Astrocyte of the cerebellum (primary cell): ENCODE results near the gene ZNF318.

Experiments used
- DNase-seq: peaks from one replicate; pipeline ENCODE4 v3.0.0-alpha.2; 2011; ENCODE audit warnings: low read depth
- H3K4me3 ChIP-seq: 2 replicates; pipeline ENCODE4 v1.5.1; 2011; ENCODE audit warnings: mild to moderate bottlenecking, low read depth, low read length, moderate library complexity
- CTCF ChIP-seq: IDR thresholded peaks from 2 replicates; pipeline ENCODE4 v1.5.1; 2012; ENCODE audit warnings: low read length, low read depth, moderate library complexity, mild to moderate bottlenecking; ENCODE audit errors: missing control alignments
- in situ Hi-C: cut with HindIII; loops from 2 replicates; pipeline ENCODE4 v1.10.0; 2017; ENCODE audit warnings: low sequenced_read_pairs

The ZNF318 gene

DNA sequence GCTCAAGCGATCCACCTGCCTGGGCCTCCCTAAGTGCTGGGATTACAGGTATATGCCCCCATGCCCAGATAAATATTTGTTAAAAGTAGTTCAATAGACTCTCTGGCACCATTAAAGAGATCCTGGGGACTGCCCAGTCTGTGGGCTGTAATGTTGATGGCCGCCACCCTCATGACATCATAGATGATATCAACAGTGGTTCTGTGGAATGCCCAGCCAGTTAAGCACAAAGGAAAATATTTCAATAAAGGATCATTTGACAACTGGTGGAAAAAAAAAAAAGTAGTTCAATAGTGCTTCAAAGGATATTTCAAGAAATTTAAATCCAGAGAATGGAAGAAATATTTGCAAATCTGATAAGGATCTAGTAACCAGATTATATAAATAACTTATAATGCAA is 59.3 kb downstream of the ZNF318 start:
- DNase-seq, result no peak
- TF ChIP-seq CTCF, result no peak
- in situ Hi-C loops, result loop anchor here (5.0 kb wide), 1 partner anchor 72 kb away; no protein-coding TSS in a partner anchor
- no peak overlapping the region for H3K4me3 ChIP-seq

DNA sequence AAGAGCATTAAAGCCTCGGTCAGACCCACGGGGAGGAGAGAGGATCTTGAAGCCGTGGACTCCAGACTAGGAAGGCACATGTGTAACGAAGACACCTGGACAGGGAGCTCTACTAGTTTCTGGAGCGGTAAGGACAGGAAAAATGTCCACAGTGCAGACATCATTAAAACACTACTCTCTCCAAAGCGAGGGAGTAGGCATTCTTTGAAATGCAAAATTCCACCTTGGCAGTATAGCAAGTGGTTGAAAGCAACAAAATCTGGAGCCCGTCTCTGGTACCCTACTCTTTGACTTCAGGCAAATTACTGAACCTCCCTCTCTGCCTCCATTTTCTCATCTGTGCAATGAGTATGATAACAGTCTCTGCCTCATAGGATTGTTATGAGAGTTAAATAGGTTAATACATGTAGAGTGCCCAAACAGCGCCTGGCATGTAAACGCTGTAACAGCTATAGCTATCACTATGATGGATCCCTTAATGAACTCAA is 60.4 kb downstream of the ZNF318 start:
- DNase-seq, result no peak
- in situ Hi-C loops, result no loop called here
- no peak for TF ChIP-seq CTCF
- no peak overlapping the region for H3K4me3 ChIP-seq

- H3K4me3 ChIP-seq, result no peak within 1 kb of the TSS
- in situ Hi-C loops, result no loop called here
- TF ChIP-seq CTCF, result peak; percentile 16
- no peak for DNase-seq
These were observed 61.1 kb downstream of the ZNF318 start, which contains the start of gene CRIP3 for GRCh38 chr6:43308101-43308989. Gene CRIP3, minus strand, starts transcription at chr6:43308826. Its CDS starts 34 bp downstream, at chr6:43308792.

DNA sequence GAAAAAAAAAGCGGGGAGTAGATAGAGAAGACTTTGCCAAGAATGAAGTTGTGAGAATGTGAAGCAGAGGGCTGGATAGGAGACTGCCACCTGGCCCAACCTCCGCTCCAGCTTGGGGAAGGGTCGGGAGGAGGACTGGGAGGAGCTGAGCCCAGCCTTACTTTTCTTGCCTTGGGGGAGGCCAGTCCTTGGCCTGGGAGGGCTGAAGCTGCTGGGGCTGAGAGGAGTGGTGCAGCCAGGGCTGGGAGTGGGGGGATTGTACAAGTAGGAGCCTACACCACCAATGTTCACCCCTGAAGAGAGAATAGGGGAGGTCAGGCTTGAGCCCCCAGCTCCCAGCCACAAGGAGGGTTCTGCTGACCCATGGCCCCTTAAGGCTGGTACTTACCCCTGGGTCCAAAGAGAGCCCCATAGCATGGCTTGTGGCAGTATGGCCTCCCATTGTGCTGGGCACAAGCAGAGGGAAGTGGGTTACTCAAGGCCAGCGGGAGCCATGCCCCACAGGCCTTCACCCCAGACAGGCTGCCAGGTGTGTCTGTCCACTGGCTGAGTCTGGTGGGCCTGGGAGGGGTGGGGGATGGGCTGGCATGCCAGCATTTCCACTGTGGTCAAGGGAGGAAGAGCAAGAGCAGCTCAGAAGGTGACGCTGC is 61.9 kb downstream of the ZNF318 start:
- in situ Hi-C loops, result no loop called here
- H3K4me3 ChIP-seq, result no peak overlapping the region
- DNase-seq, result no peak
- no peak for TF ChIP-seq CTCF

GRCh38 chr6:43306086-43306485 is 63.4 kb downstream of the ZNF318 start:
- in situ Hi-C loops, result no loop called here
- H3K4me3 ChIP-seq, result no peak overlapping the region
- DNase-seq, result no peak
- no peak for TF ChIP-seq CTCF

- DNase-seq, result no peak
- no peak for TF ChIP-seq CTCF
- in situ Hi-C loops, result loop anchor here (5.0 kb wide), 1 partner anchor 108 kb away; no protein-coding TSS in a partner anchor
These were observed 64.6 kb downstream of the ZNF318 start for GRCh38 chr6:43304882-43305281.

More at GRCh38 chr6:43304882-43305281, 64.6 kb downstream of the ZNF318 start:
- no peak overlapping the region for H3K4me3 ChIP-seq
